HG02763 (cell line): ENCODE data around the gene TMEM200B.
"Not testable (repeated sequence)": the region's sequence is repeated elsewhere in the genome, so short reads cannot be mapped to it uniquely, and the experiment has no call there.

ENCODE experiments used
- ATAC-seq: cut with Tn5 transposase; IDR thresholded peaks from one replicate; pipeline ENCODE4 v1.9.1; 2021; ENCODE audit warnings: mild to moderate bottlenecking, moderate library complexity; ENCODE audit not compliant: unreplicated experiment

Gene TMEM200B

GRCh38 chr1:29112705-29113412 is 10.8 kb downstream of the TMEM200B start:
- ATAC-seq, result no peak

GRCh38 chr1:29108041-29108440 is 15.7 kb downstream of the TMEM200B start:
- not testable (repeated sequence) for ATAC-seq

- no peak for ATAC-seq
These were observed 17.9 kb downstream of the TMEM200B start for GRCh38 chr1:29105822-29106221.

GRCh38 chr1:29100487-29100886 is 23.2 kb downstream of the TMEM200B start:
- ATAC-seq, result no peak

- ATAC-seq, result no peak
These were observed 24.4 kb downstream of the TMEM200B start for GRCh38 chr1:29099286-29099685.

- no peak for ATAC-seq
These were observed 27.3 kb downstream of the TMEM200B start for GRCh38 chr1:29096231-29096886.

GRCh38 chr1:29094954-29095353 is 28.7 kb downstream of the TMEM200B start:
- no peak for ATAC-seq

GRCh38 chr1:29094433-29094832 is 29.3 kb downstream of the TMEM200B start:
- no peak for ATAC-seq

- not testable (repeated sequence) for ATAC-seq
These were observed 31.0 kb downstream of the TMEM200B start for GRCh38 chr1:29092704-29093103.

GRCh38 chr1:29090937-29091618 is 32.6 kb downstream of the TMEM200B start:
- no peak for ATAC-seq

GRCh38 chr1:29084196-29084521 is 39.5 kb downstream of the TMEM200B start:
- no peak for ATAC-seq

- ATAC-seq, result no peak
These were observed 40.1 kb downstream of the TMEM200B start for GRCh38 chr1:29083317-29084195.

- ATAC-seq, result no peak
These were observed 41.2 kb downstream of the TMEM200B start for GRCh38 chr1:29082519-29082918.

- no peak for ATAC-seq
These were observed 42.5 kb downstream of the TMEM200B start for GRCh38 chr1:29081201-29081600.

GRCh38 chr1:29079916-29080629 is 43.6 kb downstream of the TMEM200B start:
- not testable (repeated sequence) for ATAC-seq

- ATAC-seq, result no peak
These were observed 46.5 kb downstream of the TMEM200B start for GRCh38 chr1:29077155-29077554.
